SW 1271 (cell line): ENCODE results near the gene C12orf43.
A peak's percentile ranks its signal among the peaks of the same experiment; 100 is the strongest.

Source experiments
- DNase-seq, 2 experiments: peaks; one replicate each; lab custom pipeline; 2025; lab: John Stamatoyannopoulos, UW

C12orf43 gene

GRCh38 chr12:120978296-120979219 is 37.7 kb downstream of the C12orf43 start, which contains the start of gene HNF1A:
HNF1A (plus strand) TSS chr12:120978543; CDS start chr12:120978769, 226 bp downstream.
- no peak for DNase-seq

GRCh38 chr12:120977531-120978295 is 38.6 kb downstream of the C12orf43 start:
- DNase-seq: no peak

DNA sequence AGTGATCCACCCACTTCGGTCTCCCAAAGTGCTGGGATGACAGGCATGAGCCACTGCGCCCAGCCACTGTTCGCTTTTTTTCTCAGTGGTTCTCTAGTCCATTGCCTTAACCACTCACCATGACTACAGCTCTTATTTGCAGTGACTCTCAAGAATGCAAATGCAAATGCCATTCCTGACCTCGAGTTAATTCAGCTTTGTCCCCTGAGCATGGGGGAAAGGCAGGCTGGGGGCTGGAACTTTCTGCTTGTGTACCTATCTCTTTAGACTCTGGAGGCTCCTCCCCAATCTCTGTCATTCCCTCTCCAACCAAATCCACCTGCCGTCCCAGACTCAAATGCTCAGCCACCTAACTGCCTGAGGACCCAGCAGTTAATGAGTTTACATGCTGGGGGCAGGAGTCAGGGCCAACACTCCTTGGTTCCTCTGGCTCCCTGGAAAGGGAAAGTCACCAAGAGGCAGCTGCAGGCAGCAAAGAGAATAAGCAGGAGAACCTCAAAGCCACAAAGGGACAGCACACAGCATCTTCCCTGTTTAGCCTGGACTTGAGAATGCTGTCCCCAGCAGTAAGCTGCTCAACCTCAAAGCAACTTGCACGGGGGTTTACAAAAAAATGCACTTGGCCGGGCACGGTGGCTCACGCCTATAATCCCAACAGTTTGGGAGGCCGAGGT is 43.3 kb downstream of the C12orf43 start:
- DNase-seq: no peak

DNA sequence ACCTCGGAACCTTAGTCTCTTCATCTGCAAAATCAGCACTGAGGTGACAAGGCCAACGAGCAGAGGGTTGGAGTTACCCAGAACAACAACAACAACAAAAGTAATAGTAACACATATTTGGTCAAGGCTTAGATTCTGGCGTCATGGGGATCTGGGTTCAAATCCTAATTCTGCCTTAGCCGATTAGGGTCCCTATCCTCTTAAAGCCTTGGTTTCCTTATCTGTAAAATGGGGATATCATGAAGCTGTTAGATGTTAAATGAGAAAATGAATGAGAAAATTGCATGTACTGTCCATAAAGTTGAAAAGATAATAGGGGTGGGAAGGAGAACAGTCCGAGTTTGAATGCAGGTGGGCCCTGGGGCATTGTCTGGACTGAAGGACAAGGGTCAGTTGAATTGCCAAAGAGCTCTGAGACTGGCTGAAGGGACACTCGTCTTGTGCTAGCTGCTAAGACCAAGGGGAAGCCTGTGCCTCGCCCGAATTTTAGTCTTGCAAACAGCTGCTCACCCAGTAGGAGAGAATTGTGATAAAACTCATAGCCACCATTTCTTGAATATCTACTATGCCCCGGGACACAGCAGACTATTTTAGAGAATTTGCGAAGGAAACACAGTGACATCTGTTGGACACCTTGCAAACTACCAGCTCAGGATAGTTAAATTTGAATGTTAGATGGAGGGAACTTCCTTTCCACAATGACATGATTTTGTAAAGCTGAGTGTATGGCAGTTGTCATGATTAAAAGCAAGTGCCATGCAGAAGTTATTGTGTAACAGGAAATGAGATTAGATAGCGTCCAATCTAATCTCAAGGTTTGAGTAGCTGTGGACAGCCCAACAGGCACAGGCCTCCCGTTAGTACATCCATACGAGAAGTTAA is 44.7 kb downstream of the C12orf43 start:
- DNase-seq: peak; percentile 38 to 81

- no peak for DNase-seq
These were observed 46.0 kb downstream of the C12orf43 start for GRCh38 chr12:120970310-120970709.

GRCh38 chr12:120965534-120966091 is 50.7 kb downstream of the C12orf43 start:
- no peak for DNase-seq

DNA sequence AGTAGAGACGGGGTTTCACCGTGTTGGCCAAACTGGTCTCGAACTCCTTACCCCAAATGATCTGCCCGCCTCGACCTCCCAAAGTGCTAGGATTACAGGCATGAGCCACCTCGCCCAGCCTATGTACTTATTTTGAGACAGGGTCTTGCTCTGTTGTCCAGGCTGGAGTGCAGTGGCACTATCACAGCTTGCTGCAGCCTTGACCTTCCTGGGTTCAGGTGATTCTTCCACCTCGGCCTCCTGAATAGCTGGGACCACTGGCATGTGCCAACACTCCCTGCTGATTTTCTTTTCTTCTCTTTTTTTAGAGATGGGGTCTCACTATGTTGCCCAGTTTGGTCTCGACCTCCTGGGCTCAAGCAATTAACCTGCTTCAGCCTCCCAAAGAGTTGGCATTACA is 52.0 kb downstream of the C12orf43 start:
- no peak for DNase-seq

- DNase-seq: no peak
These were observed 53.7 kb downstream of the C12orf43 start for GRCh38 chr12:120962532-120963020.

DNA sequence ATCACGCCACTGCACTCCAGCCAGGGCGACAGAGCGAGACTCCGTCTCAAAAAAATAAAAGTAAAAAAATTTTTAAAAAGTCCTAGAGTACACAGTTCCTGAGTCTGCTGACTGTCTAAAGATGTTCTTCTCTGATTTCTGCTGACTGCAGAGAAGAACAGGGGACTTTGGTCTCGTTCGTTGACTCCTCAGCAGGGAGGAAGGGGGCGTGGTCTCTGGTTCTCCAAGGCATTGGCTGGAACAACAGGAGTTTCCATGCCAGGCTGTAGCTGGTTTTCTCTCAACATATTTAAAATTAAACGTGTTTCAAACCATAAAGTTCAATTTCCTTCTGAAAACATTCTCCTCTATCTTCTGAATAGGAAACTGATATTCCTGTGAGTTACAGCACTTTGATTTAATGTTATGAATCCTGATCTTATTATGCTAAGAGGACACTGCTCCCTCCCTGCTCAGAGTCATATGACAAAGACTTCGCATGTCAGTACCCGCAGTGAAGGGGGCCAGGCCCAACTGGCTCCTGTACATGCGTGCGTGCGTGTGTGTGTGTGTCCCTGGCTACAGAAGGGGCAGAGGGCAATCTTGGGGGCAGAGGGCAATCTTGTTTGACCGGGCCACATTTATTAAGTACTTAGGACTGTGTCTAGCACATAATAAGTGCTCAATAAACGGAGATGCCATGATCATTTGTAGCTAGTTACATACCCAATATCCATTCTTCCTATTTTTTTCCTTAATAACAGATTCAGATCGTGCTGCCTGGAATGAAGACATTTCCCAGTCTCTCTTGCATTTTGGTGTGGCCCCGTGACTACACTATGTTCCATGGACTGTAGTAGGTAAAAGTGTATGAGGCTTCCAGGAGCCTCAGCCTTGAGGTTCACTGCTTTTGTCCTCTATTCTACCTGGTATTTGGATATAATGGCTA is 54.4 kb downstream of the C12orf43 start:
- no peak for DNase-seq

GRCh38 chr12:120960657-120961056 is 55.6 kb downstream of the C12orf43 start:
- DNase-seq: no peak

- no peak for DNase-seq
These were observed 57.0 kb downstream of the C12orf43 start for GRCh38 chr12:120959111-120959878.

- DNase-seq: no peak
These were observed 59.5 kb downstream of the C12orf43 start for GRCh38 chr12:120956579-120957300.

DNA sequence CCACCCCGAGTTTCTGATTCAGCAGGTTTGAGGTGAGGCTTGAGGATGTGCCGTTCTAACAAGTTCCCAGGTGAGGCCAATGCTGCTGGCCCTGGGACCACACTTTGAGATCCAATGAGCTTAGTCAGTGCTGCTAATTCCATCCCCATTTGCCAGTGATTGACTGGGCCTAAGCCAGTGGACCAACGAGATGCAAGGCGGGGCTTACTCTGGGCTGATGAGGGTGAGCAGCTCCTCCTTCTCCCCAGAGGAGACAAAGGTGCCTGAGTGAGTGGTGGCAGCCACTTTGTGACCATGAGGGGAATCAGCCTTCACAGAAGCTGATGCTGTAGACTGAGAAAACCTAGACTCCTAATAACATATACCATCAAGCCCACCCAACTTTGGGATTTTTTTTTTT is 61.1 kb downstream of the C12orf43 start:
- DNase-seq: no peak

- DNase-seq: no peak
These were observed 65.5 kb downstream of the C12orf43 start for GRCh38 chr12:120950807-120951206.
